ENCODE data around the gene RIN3. TPM values are rescaled to one million over a fixed set of nuclear protein-coding genes. Genes with fewer than 3 reads are reported as not detected.

Gene RIN3
- total and polyA plus RNA-seq, 4 donors, result 5.0 to 15.6 (median 9.0) TPM

DNA sequence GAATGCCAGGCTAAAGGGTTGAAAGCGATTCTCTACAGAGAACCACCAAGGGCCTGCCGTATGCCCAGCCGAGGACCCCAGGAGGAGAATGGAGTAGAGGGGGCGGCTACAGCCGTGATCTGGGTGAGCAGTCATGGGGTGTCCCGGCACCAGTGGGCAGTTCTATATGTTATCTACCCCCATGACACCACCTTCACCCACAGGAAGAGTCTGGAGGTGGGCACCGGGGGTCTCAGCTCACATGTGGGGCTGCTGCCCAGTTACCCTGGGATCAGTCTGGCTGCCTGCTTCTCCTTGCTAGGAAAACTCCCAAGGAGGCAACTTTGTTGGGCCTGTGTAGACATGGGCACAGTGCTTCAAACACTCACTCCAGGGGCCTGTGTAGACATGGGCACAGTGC is 135.5 kb downstream of the RIN3 start:
- Histone ChIP-seq H3K27me3 (ENCODE audit: control insufficient read depth in 4 of 4, insufficient read depth in 4 of 4, low read length in 3 of 4) (no peaks in the 10 kb centered on the region), H3K36me3 (ENCODE audit: control insufficient read depth in 4 of 4, insufficient read depth in 3 of 4, low read depth in 1 of 4, low read length in 3 of 4) (peaks cover 0 to 21% (median 5%) of the 10 kb centered on the region in 4 donors), H3K9me3 (ENCODE audit: control insufficient read depth in 4 of 4, low read length in 3 of 4) (no peaks in the 10 kb centered on the region), H3K4me3 (ENCODE audit: low read depth in 1 of 3, low read length in 3 of 3) (no peak overlapping the region), H3K9ac (ENCODE audit: low read depth in 1 of 2, low read length in 2 of 2) (no peak overlapping the region), H3K27ac (ENCODE audit: low read depth in 1 of 2, low read length in 2 of 2) (no peak overlapping the region), H3K4me1 (ENCODE audit: control insufficient read depth in 4 of 4, insufficient read depth in 4 of 4, low read length in 3 of 4) (peaks cover 0 to 3% (median 0%) of the 10 kb centered on the region in 4 donors)
- TF ChIP-seq TAF1 (conservative IDR thresholded peaks at IDR 0.05) (no peak), RXRA (IDR thresholded peaks at IDR 0.05) (no peak), SP1 (IDR thresholded peaks at IDR 0.05) (no peak), GABPA (IDR thresholded peaks at IDR 0.05 in 1 of 2, conservative IDR thresholded peaks at IDR 0.05 in 1 of 2) (no peak), FOXA2 (IDR thresholded peaks at IDR 0.05) (no peak), NR2F2 (IDR thresholded peaks at IDR 0.05) (no peak), YY1 (IDR thresholded peaks at IDR 0.05) (no peak), EGR1 (IDR thresholded peaks at IDR 0.05; ENCODE audit: low read depth in 2 of 2) (no peak), HNF4A (conservative IDR thresholded peaks at IDR 0.05) (no peak), RAD21 (IDR thresholded peaks at IDR 0.05) (no peak)
- TF ChIP-seq, protein P1, sequence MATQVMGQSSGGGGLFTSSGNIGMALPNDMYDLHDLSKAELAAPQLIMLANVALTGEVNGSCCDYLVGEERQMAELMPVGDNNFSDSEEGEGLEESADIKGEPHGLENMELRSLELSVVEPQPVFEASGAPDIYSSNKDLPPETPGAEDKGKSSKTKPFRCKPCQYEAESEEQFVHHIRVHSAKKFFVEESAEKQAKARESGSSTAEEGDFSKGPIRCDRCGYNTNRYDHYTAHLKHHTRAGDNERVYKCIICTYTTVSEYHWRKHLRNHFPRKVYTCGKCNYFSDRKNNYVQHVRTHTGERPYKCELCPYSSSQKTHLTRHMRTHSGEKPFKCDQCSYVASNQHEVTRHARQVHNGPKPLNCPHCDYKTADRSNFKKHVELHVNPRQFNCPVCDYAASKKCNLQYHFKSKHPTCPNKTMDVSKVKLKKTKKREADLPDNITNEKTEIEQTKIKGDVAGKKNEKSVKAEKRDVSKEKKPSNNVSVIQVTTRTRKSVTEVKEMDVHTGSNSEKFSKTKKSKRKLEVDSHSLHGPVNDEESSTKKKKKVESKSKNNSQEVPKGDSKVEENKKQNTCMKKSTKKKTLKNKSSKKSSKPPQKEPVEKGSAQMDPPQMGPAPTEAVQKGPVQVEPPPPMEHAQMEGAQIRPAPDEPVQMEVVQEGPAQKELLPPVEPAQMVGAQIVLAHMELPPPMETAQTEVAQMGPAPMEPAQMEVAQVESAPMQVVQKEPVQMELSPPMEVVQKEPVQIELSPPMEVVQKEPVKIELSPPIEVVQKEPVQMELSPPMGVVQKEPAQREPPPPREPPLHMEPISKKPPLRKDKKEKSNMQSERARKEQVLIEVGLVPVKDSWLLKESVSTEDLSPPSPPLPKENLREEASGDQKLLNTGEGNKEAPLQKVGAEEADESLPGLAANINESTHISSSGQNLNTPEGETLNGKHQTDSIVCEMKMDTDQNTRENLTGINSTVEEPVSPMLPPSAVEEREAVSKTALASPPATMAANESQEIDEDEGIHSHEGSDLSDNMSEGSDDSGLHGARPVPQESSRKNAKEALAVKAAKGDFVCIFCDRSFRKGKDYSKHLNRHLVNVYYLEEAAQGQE (IDR thresholded peaks at IDR 0.05), result no peak
- TF ChIP-seq, protein P2, sequence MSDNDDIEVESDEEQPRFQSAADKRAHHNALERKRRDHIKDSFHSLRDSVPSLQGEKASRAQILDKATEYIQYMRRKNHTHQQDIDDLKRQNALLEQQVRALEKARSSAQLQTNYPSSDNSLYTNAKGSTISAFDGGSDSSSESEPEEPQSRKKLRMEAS (IDR thresholded peaks at IDR 0.05), result no peak
- TF ChIP-seq, protein P3, sequence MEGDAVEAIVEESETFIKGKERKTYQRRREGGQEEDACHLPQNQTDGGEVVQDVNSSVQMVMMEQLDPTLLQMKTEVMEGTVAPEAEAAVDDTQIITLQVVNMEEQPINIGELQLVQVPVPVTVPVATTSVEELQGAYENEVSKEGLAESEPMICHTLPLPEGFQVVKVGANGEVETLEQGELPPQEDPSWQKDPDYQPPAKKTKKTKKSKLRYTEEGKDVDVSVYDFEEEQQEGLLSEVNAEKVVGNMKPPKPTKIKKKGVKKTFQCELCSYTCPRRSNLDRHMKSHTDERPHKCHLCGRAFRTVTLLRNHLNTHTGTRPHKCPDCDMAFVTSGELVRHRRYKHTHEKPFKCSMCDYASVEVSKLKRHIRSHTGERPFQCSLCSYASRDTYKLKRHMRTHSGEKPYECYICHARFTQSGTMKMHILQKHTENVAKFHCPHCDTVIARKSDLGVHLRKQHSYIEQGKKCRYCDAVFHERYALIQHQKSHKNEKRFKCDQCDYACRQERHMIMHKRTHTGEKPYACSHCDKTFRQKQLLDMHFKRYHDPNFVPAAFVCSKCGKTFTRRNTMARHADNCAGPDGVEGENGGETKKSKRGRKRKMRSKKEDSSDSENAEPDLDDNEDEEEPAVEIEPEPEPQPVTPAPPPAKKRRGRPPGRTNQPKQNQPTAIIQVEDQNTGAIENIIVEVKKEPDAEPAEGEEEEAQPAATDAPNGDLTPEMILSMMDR (IDR thresholded peaks at IDR 0.05; ENCODE audit: low read depth, low read length, missing input control), result no peak
- TF ChIP-seq, protein P4, sequence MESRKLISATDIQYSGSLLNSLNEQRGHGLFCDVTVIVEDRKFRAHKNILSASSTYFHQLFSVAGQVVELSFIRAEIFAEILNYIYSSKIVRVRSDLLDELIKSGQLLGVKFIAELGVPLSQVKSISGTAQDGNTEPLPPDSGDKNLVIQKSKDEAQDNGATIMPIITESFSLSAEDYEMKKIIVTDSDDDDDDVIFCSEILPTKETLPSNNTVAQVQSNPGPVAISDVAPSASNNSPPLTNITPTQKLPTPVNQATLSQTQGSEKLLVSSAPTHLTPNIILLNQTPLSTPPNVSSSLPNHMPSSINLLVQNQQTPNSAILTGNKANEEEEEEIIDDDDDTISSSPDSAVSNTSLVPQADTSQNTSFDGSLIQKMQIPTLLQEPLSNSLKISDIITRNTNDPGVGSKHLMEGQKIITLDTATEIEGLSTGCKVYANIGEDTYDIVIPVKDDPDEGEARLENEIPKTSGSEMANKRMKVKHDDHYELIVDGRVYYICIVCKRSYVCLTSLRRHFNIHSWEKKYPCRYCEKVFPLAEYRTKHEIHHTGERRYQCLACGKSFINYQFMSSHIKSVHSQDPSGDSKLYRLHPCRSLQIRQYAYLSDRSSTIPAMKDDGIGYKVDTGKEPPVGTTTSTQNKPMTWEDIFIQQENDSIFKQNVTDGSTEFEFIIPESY (IDR thresholded peaks at IDR 0.05), result no peak
- no peak for DNase-seq (ENCODE audit: low spot score)
- 97% methylated on average over 7 of the region's 7 CpGs for WGBS

DNA sequence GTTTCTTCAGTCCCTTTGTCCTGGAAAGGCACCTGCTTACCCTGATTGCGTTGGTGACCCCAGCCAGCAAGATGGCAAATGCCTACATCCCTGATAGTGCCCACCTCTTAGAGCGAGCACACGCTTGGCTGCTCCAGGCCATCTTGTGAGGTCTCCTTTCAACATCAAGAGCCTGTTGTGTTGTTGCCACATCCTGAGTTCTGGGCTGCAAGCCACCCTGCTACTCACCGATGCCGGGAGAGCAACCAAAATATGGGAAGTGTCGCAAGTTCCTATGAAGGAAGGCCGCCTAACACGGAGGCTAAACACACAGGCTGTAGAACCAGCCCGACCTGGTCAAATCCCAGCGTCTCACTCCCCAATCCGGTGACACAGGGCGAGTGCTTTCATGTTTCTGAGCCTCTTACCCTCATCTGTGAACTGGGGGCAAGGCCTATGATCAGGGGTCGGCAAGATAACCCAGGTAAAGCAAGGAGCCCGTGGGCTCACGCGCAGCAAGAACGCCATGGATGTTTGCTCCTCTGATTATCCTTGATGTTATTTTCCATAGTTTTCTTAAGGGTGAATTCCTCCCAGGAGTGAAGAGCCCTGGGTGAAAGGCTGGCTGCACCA is 136.5 kb downstream of the RIN3 start:
- peaks cover 0 to 3% (median 0%) of the 10 kb centered on the region in 4 donors for H3K4me1 ChIP-seq (ENCODE audit: control insufficient read depth in 4 of 4, insufficient read depth in 4 of 4, low read length in 3 of 4)
- peaks cover 0 to 24% (median 4%) of the 10 kb centered on the region in 4 donors for H3K36me3 ChIP-seq (ENCODE audit: control insufficient read depth in 4 of 4, insufficient read depth in 3 of 4, low read depth in 1 of 4, low read length in 3 of 4)
- WGBS, result 81% methylated on average over 17 of the region's 17 CpGs
- DNase-seq (ENCODE audit: low spot score), result no peak
- peak overlapping the region; percentile 46 to 67 for H3K27ac ChIP-seq (ENCODE audit: low read depth in 1 of 2, low read length in 2 of 2)
- no peak overlapping the region for H3K4me3 ChIP-seq (ENCODE audit: low read depth in 1 of 3, low read length in 3 of 3)
- H3K27me3 ChIP-seq (ENCODE audit: control insufficient read depth in 4 of 4, insufficient read depth in 4 of 4, low read length in 3 of 4), result no peaks in the 10 kb centered on the region
- H3K9me3 ChIP-seq (ENCODE audit: control insufficient read depth in 4 of 4, low read length in 3 of 4), result no peaks in the 10 kb centered on the region
- H3K9ac ChIP-seq (ENCODE audit: low read depth in 1 of 2, low read length in 2 of 2), result no peak overlapping the region
- TF ChIP-seq, protein P1 (IDR thresholded peaks at IDR 0.05), result no peak
- TF ChIP-seq TAF1 (conservative IDR thresholded peaks at IDR 0.05), result no peak
- TF ChIP-seq FOXA2 (IDR thresholded peaks at IDR 0.05), result no peak
- TF ChIP-seq, protein P2 (IDR thresholded peaks at IDR 0.05), result no peak
- TF ChIP-seq RAD21 (IDR thresholded peaks at IDR 0.05), result no peak
- no peak for TF ChIP-seq EGR1 (IDR thresholded peaks at IDR 0.05; ENCODE audit: low read depth in 2 of 2)
- no peak for TF ChIP-seq FOXA1 (IDR thresholded peaks at IDR 0.05)
- TF ChIP-seq, protein P4 (IDR thresholded peaks at IDR 0.05), result no peak
- no peak for TF ChIP-seq SP1 (IDR thresholded peaks at IDR 0.05)
- TF ChIP-seq JUND (IDR thresholded peaks at IDR 0.05), result no peak
- no peak for TF ChIP-seq HNF4G (IDR thresholded peaks at IDR 0.05)

Data from liver (tissue), 9 donors.